Stimulated activated CD8-positive, alpha-beta memory T cell treated with anti-CD3 and anti-CD28 coated beads, Interleukin-4, amount 100 ng/mL, for 48 hours (primary cell): ENCODE measurements around the gene ATOH8.
"Not testable (repeated sequence)": the region's sequence is repeated elsewhere in the genome, so short reads cannot be mapped to it uniquely, and the experiment has no call there.

Source experiments
- DNase-seq: peaks from one replicate; pipeline ENCODE4 v3.0.0-alpha.2; 2020

Gene ATOH8

GRCh38 chr2:85804583-85804982, 50.8 kb downstream of the ATOH8 start:
- peak; percentile 34 for DNase-seq

- peak; percentile 14 for DNase-seq
These were observed 52.7 kb downstream of the ATOH8 start for GRCh38 chr2:85806358-85807118.

GRCh38 chr2:85807756-85808155, 54.0 kb downstream of the ATOH8 start:
- peak; percentile 16 for DNase-seq

GRCh38 chr2:85810371-85811179, 56.8 kb downstream of the ATOH8 start:
- DNase-seq = peak; percentile 12

- DNase-seq = peak; percentile 9
These were observed 57.6 kb downstream of the ATOH8 start for GRCh38 chr2:85811180-85812093.

GRCh38 chr2:85812094-85812735, 58.4 kb downstream of the ATOH8 start:
- DNase-seq = no peak

GRCh38 chr2:85813211-85813981, 59.6 kb downstream of the ATOH8 start:
- no peak for DNase-seq

GRCh38 chr2:85813982-85814801, 60.4 kb downstream of the ATOH8 start:
- peak; percentile 94 for DNase-seq

- DNase-seq = no peak
These were observed 61.2 kb downstream of the ATOH8 start for GRCh38 chr2:85814802-85815550.

- DNase-seq = no peak
These were observed 66.2 kb downstream of the ATOH8 start for GRCh38 chr2:85819811-85820510.

- no peak for DNase-seq
These were observed 69.0 kb downstream of the ATOH8 start for GRCh38 chr2:85822766-85823165.

GRCh38 chr2:85823951-85824350, 70.2 kb downstream of the ATOH8 start:
- DNase-seq = no peak

GRCh38 chr2:85826990-85827878, 73.4 kb downstream of the ATOH8 start:
- peak; percentile 89 for DNase-seq

- no peak for DNase-seq
These were observed 74.2 kb downstream of the ATOH8 start for GRCh38 chr2:85827879-85828569.

- no peak for DNase-seq
These were observed 74.9 kb downstream of the ATOH8 start for GRCh38 chr2:85828725-85829124.

GRCh38 chr2:85829394-85829793, 75.6 kb downstream of the ATOH8 start:
- not testable (repeated sequence) for DNase-seq

- DNase-seq = no peak
These were observed 76.9 kb downstream of the ATOH8 start for GRCh38 chr2:85830645-85831044.

GRCh38 chr2:85831735-85832134, 77.9 kb downstream of the ATOH8 start:
- no peak for DNase-seq
